Spleen (tissue), 11 donors: ENCODE data around the gene SOX30. TPM values are rescaled to one million over a fixed set of nuclear protein-coding genes. Genes with fewer than 3 reads are reported as not detected.
A peak's percentile ranks its signal among the peaks of the same experiment; 100 is the strongest.

ENCODE experiments used
- DNase-seq: peaks from one replicate; pipeline ENCODE4 v3.0.0-alpha.2; 2020
- H3K27ac ChIP-seq, 8 donors: fragments of 200-600 bp; sonication (generic) in 7 of 8; 1 replicate in 4 of 8; 2 replicates in 4 of 8; pipeline versions ENCODE4 v1.5.0 to v1.8.0; 2016 to 2021; ENCODE audit warnings: inconsistent platforms in 4 of 8, mild to moderate bottlenecking in 4 of 8, moderate library complexity in 1 of 8
- H3K27me3 ChIP-seq, 7 donors: fragments of 200-600 bp; sonication (generic) in 6 of 7; replicated peaks in 1 of 7; 1 replicate in 4 of 7; 2 replicates in 3 of 7; pipeline versions ENCODE4 v1.5.0 to v1.8.0; 2016 to 2021; ENCODE audit warnings: inconsistent platforms in 3 of 7, mild to moderate bottlenecking in 1 of 7
- H3K36me3 ChIP-seq, 6 donors: fragments of 200-600 bp; sonication (generic) in 5 of 6; 1 replicate in 4 of 6; 2 replicates in 2 of 6; pipeline versions ENCODE4 v1.5.0 to v1.8.0; 2016 to 2021; ENCODE audit warnings: inconsistent platforms in 2 of 6
- H3K4me1 ChIP-seq, 6 donors: fragments of 200-600 bp; sonication (generic) in 5 of 6; 1 replicate in 3 of 6; 2 replicates in 3 of 6; pipeline versions ENCODE4 v1.5.0 to v1.8.0; 2016 to 2021; ENCODE audit warnings: inconsistent platforms in 3 of 6
- H3K4me3 ChIP-seq, 8 donors: fragments of 200-600 bp; sonication (generic) in 7 of 8; 1 replicate in 4 of 8; 2 replicates in 4 of 8; pipeline versions ENCODE4 v1.5.0 to v1.8.0; 2016 to 2021; ENCODE audit warnings: inconsistent platforms in 4 of 8, mild to moderate bottlenecking in 4 of 8, moderate library complexity in 2 of 8
- H3K9me3 ChIP-seq, 8 donors: fragments of 200-600 bp; sonication (generic) in 7 of 8; 1 replicate in 4 of 8; 2 replicates in 4 of 8; pipeline versions ENCODE4 v1.5.0 to v1.8.0; 2016 to 2021; ENCODE audit warnings: inconsistent platforms in 4 of 8
- POLR2A ChIP-seq, 3 donors: fragments of 450-650 bp; IDR thresholded peaks; one replicate each; pipeline ENCODE4 v1.5.1; 2017; ENCODE audit warnings: antibody characterized with exemption in 3 of 3, mild to moderate bottlenecking in 1 of 3
- POLR2AphosphoS5 ChIP-seq, 3 donors: sonication (generic); formaldehyde crosslinking; IDR thresholded peaks; one replicate each; pipeline ENCODE4 v1.5.1; 2017; ENCODE audit warnings: antibody characterized with exemption in 3 of 3
- WGBS, 5 donors: extraction: QIAGEN DNeasy Blood & Tissue Kit in 3 of 5; methylation state at CpG; one replicate each; pipeline versions ENCODE4 v1.1.5 to v1.1.7; 2013 to 2018; 5-methylcytosine and 5-hydroxymethylcytosine counted together
- intact Hi-C: fragments of 100-400 bp; cut with DNase I; formaldehyde crosslinking; loops from one replicate; pipeline ENCODE4 v1.15.0; 2023; ENCODE audit warnings: low total_unique reads
- polyA plus RNA-seq, 3 donors: library from polyadenylated mRNA; stranded (reverse); fragments of 200-250 nt; gene quantifications; one replicate each; pipeline ENCODE4 v1.2.1, GENCODE V29; 2013
- total RNA-seq, 7 donors: library from RNA; depleted of rRNA in 3 of 7; stranded (reverse); fragments of >200 nt in 3 of 7; fragmentation: NEBNext Ultra II Directional in 4 of 7; extraction: Animal tissue kit (Norgen Biotek cat#: 25700) in 4 of 7; gene quantifications; one replicate each; pipeline versions ENCODE4 v1.1.0 to v1.2.1, GENCODE V29; 2016 to 2021
- TF ChIP-seq, protein P1 (sequence below), 11 experiments: fragments of 200-600 bp in 7 of 11; fragments of 450-650 bp in 4 of 11; sonication (generic) in 4 of 11; IDR thresholded peaks in 8 of 11; conservative IDR thresholded peaks in 3 of 11; 1 replicate in 7 of 11; 2 replicates in 4 of 11; pipeline versions ENCODE4 v1.4.0 to v1.8.0; 2016 to 2021; ENCODE audit warnings: antibody characterized with exemption in 11 of 11, inconsistent platforms in 4 of 11, mild to moderate bottlenecking in 1 of 11
- donor health status: healthy with polysubstance abuse.
- donor health status: DM: no; HTN: no; CAD: no; lungs with moderate emphysema.
- donor health status: DM: no; HTN: no; CAD: no.
- donor health status: Bipolar disorder and iron deficiency.
- donor health status: healthy.
- donor health status: DM: no; HTN: no; CAD: no.
- donor health status: DM: yes; HTN: yes; CAD: no.

SOX30 gene
- total and polyA plus RNA-seq, 10 donors: 0.02 to 0.27 (median 0.16) TPM; not detected in 2

DNA sequence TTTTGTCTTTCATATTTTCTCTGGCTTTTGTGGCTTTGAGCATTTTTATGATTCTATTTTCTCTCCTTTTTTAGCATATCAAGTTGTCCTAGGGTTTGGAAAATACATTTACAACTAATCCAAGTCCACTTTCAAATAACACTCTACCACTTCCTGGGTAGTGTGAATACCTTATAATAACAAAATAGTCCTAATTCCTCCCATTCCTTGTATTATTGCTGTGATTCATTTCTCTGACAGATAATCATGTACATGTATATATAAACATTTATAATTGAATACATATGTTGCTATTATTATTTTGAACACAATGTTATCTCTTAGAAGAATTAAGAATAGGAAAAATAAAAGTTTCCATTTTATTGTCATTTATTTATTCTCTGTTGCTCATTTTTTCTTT lies 61.8 kb downstream of the SOX30 start:
- Histone ChIP-seq H3K4me1 (peaks cover 29 to 42% (median 37%) of the 10 kb centered on the region in 6 donors), H3K36me3 (no peaks in the 10 kb centered on the region), H3K27me3 (no peaks in the 10 kb centered on the region), H3K4me3 (no peak overlapping the region), H3K9me3 (no peaks in the 10 kb centered on the region), H3K27ac (no peak overlapping the region)
- TF ChIP-seq POLR2AphosphoS5 (IDR thresholded peaks at IDR 0.05) (no peak), POLR2A (IDR thresholded peaks at IDR 0.05) (no peak)
- TF ChIP-seq, protein P1, sequence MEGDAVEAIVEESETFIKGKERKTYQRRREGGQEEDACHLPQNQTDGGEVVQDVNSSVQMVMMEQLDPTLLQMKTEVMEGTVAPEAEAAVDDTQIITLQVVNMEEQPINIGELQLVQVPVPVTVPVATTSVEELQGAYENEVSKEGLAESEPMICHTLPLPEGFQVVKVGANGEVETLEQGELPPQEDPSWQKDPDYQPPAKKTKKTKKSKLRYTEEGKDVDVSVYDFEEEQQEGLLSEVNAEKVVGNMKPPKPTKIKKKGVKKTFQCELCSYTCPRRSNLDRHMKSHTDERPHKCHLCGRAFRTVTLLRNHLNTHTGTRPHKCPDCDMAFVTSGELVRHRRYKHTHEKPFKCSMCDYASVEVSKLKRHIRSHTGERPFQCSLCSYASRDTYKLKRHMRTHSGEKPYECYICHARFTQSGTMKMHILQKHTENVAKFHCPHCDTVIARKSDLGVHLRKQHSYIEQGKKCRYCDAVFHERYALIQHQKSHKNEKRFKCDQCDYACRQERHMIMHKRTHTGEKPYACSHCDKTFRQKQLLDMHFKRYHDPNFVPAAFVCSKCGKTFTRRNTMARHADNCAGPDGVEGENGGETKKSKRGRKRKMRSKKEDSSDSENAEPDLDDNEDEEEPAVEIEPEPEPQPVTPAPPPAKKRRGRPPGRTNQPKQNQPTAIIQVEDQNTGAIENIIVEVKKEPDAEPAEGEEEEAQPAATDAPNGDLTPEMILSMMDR (IDR thresholded peaks at IDR 0.05 in 8 of 11, conservative IDR thresholded peaks at IDR 0.05 in 3 of 11): no peak
- DNase-seq: no peak
- intact Hi-C loops: no loop called here

DNA sequence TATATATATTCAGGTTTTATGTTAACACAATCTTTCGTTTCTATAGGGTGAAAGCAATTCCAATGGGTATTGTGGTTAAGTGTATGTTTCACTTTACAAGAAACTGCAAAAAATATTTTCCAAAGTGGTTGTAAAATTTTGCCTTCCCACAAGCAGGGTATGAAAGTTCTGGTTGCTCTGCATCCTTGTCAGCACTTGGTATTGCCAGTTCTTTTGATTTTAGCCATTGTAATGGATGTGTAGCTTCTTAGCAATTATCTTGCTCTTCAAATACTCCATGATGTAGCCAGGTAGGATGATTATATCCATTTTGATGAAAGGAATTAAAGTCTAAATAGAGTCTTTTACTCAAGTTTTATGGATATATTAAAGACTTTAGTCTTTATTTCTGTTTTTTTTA lies 67.6 kb downstream of the SOX30 start:
- H3K27me3 ChIP-seq: no peaks in the 10 kb centered on the region
- DNase-seq: no peak
- TF ChIP-seq POLR2A (IDR thresholded peaks at IDR 0.05) (no peak), POLR2AphosphoS5 (IDR thresholded peaks at IDR 0.05) (no peak)
- 58 to 81% (median 70%) methylated on average over 1 of the region's 1 CpG for WGBS, 5 donors
- H3K4me3 ChIP-seq: no peak overlapping the region
- peaks cover 0 to 31% (median 11%) of the 10 kb centered on the region in 6 donors for H3K4me1 ChIP-seq
- no peak overlapping the region for H3K27ac ChIP-seq
- intact Hi-C loops: no loop called here
- H3K36me3 ChIP-seq: no peaks in the 10 kb centered on the region
- no peaks in the 10 kb centered on the region for H3K9me3 ChIP-seq

DNA sequence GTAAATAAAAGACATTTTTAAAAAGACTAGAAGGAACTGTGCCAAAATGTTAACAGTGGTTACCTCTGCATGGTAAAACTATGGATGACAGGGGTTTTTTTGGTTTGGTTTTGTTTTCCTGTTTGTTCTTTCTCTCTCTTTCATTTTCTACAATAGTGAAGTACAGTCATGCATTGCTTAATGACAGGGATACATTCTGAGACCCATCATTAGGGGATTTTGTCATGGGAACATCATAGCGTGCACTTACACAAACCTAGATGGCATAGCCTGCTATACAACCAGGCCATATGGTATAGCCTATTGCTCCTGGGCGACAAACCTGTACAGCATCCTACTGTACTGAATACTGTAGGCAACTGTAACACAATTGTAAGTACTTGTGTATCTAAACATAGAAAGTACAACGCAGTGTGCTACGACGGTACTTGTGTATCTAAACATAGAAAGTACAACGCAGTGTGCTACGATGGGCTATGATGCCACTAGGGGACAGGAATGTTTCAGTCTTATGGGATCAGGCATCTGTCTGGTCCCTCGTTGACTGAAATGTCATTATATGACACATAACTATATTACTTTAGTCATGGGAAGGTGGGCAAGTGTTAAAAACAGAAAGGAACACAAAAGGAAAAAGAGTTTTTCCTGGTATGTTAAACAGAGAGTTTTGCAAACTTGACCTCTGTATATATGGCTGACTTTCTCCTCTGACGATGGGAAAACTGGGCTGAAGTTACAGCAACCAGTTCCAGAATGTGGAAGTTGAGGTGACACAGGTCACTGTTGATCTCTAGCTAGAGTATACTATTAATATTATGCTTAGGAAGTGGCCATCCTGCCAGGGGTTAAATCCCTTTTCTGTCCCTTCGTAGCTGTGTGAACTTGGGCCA lies 69.3 kb downstream of the SOX30 start:
- no peaks in the 10 kb centered on the region for H3K36me3 ChIP-seq

DNA sequence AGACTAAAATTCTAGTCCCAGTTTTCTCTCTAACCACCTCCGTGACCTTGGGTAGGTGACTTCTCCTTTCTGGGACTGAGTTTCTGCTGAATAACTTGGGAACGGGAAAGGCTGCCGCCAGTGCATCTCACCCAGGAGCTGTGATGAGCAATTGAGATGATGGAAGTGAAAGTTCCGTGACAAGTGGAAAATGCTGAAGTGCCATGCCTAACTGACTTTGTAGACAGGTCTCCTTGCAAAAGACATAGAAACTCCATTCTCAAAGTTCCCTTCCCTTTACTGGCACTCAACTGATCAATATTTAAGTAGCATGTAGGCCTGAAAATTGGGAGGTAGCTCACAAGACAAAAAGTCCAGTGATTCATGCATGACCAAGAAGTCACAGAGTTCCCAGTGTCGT lies 70.3 kb downstream of the SOX30 start:
- no peak for DNase-seq
- TF ChIP-seq POLR2AphosphoS5 (IDR thresholded peaks at IDR 0.05) (no peak), POLR2A (IDR thresholded peaks at IDR 0.05) (no peak)
- TF ChIP-seq, protein P1 (IDR thresholded peaks at IDR 0.05 in 8 of 11, conservative IDR thresholded peaks at IDR 0.05 in 3 of 11): no peak
- Histone ChIP-seq H3K9me3 (no peaks in the 10 kb centered on the region), H3K4me1 (peaks cover 0 to 33% (median 11%) of the 10 kb centered on the region in 6 donors), H3K4me3 (no peak overlapping the region), H3K36me3 (no peaks in the 10 kb centered on the region), H3K27me3 (no peaks in the 10 kb centered on the region), H3K27ac (no peak overlapping the region)
- WGBS, 5 donors: 73 to 87% (median 79%) methylated on average over 5 of the region's 5 CpGs
- intact Hi-C loops: no loop called here

More for the DNA sequence above, 69.3 kb downstream of the SOX30 start:
- intact Hi-C loops: no loop called here
- WGBS, 5 donors: 54 to 73% (median 68%) methylated on average over 10 of the region's 10 CpGs
- Histone ChIP-seq H3K4me1 (peaks cover 0 to 31% (median 11%) of the 10 kb centered on the region in 6 donors), H3K27me3 (no peaks in the 10 kb centered on the region), H3K4me3 (no peak overlapping the region), H3K9me3 (no peaks in the 10 kb centered on the region), H3K27ac (peak overlapping the region in 3 of 8 donors; percentile 17 to 66 (median 21))
- TF ChIP-seq POLR2A (IDR thresholded peaks at IDR 0.05) (no peak), POLR2AphosphoS5 (IDR thresholded peaks at IDR 0.05) (no peak)
- TF ChIP-seq, protein P1 (IDR thresholded peaks at IDR 0.05 in 8 of 11, conservative IDR thresholded peaks at IDR 0.05 in 3 of 11): peak in 1 of 11 experiments; percentile 8
- DNase-seq: no peak
